OCI-LY3 (cell line): ENCODE results near the gene TBC1D8.

Source experiments
- CTCF ChIP-seq: fragments of 200-600, 300-600 bp; sonication (generic); IDR thresholded peaks from 2 replicates; pipeline ENCODE4 v1.5.1; 2014; ENCODE audit warnings: antibody characterized with exemption, low read length, low read depth
- EZH2phosphoT487 ChIP-seq: fragments of 200-600 bp; shearing (Covaris generic); IDR thresholded peaks from 2 replicates; pipeline ENCODE4 v1.6.1; 2018; ENCODE audit warnings: antibody characterized with exemption, mixed run types, low read depth

- TF ChIP-seq EZH2phosphoT487 (no peak), CTCF (no peak)
These were observed 45.5 kb downstream of the TBC1D8 start for GRCh38 chr2:101105654-101106053.
